ENCODE results near the gene EXOC3L1. TPM values are rescaled to one million over a fixed set of nuclear protein-coding genes. Genes with fewer than 3 reads are reported as not detected.

EXOC3L1 gene, protein sequence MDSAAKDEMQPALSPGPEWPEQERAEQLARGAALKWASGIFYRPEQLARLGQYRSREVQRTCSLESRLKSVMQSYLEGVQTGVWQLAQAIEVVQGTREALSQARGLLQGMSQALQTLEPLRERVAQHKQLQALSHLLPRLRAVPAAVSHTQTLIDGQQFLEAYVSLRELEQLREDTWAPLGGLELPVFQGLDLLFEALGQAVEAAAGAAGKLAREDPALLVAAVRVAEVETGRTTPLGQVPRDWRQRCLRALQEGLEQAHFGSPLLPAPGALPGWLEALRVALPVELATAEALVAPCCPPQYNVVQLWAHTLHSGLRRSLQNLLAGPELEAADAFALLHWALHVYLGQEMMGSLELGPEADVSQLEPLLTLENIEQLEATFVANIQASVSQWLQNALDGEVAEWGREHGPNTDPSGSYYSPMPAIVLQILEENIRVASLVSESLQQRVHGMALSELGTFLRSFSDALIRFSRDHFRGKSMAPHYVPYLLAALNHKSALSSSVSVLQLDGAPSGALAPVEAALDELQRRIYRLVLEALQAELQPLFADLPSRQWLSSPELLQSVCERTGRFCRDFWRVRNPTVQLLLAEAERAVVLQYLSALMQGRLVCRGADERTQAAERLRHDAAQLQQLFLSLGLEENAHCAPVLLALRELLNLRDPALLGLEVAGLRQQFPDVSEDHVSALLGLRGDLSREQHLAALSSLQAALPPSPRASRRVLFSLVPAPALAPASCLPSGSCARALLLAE
- total RNA-seq (2014; rRNA removed): 5.1 and 10.3 TPM in 2 replicates
- 1.2 TPM for polyA plus RNA-seq (2012)

DNA sequence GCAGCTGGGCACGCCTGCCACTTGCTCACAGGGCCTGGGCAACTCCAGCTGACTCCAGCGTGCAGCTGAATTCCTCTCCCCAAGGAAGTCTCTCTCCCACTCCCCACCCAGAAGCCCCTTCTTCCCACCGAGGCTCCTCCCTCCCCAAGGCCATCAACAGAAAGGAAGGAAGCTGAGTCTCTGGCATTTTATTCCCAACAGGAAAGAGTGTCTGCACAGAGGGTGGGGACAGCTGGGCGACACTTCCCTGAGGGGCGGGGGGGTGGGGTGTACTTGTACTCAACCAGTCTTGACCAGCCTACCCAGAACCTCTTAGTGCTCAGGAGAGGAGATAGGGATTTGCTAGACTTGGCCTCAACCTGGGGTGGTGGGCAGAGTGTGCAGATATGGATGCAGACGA is at the start of gene EXOC3L1:
Gene EXOC3L1 (minus strand): TSS at position 96 of the 400 bp plus-strand sequence. CDS start 460 bp downstream, outside the sequence.
- DNase-seq (ENCODE audit: low read depth): no peak

DNA sequence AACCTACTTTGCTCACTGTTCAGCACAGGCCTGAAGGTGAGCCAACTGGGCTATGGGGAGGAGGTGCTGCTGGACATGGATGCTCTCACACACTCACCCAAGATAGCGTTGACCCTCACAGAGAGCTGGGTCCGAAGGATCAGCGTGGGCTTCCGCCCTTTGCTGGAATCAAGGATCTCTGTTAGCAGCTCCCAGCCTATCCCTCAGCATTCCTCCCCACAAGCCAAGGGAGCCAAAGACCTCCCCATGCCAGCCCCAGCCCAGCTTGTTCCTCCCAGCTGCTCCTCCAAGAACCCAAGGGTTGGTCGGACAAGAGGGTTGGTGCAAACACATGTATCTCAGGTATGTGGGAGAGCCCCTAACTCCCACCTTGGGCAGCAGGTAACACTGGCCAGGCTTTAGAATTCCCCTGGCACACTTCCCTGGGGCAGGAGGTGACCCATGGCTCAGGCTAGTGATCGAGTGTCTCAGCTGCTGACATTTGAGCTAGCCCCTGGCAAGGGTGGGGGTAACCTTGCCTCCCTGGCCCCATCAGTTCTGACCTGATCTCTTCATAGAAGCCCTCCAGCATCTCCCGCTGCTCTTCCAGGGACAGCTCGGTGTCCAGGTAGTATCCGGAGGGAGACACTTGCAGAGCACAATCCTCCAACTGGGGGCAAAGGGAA is 49.0 kb upstream of the EXOC3L1 start:
- DNase-seq (ENCODE audit: low read depth): no peak

DNA sequence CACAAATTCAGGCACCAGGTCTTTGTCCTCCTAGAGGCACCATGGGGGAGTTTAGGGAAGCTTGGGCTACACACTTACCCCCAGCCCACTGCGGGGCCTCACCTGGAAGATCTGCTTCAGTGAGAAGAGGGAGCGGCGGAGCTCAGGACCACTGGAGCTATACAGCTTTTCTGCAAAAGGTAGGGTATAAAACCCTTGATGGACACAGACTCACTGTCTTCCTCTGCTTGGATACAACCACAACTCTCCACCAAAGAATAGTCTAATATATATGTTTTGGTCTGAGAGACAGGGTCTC is 48.3 kb upstream of the EXOC3L1 start:
- no peak for DNase-seq (ENCODE audit: low read depth)

DNA sequence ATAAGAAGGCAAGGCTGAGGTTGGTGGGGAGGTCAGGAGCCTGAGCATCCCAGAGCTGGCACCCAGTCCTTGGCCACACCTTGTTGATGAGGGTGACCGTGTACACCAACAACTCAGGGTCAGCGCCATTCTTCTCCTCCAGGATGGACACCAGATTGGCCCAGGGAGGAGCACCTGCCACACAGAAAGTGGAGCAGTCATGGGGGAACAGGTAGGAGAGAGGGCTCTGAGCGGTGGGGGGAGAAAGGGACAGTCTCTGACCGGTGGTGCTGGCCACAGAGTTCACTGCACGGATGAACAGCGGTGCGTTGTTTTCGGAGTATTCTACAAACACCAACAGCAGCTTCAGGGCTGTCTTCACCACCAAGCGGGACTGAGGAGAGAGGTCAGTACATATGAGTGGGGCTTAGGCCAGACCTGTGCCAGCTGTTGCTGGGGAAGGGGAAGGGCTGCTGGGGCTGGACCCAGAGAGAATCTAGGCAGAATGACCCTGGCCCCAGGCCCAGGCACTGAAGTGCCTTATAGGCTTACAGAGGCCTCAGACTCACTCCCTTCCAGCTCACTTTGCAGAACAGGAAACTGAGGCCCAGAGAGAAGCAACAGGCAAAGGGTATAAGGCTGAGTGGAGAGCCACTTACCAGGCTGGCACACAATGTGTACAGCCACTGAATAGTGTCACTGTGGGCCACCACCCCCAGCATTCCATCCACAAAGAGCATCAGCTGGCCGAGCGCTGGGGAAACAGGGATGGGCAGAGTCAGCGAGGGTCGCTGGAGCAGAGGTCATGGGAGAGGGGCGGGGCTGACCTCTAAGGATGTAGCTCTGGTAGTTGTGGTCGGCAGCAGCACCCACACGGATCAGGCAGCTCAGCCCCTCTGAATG is 47.7 kb upstream of the EXOC3L1 start:
- DNase-seq (ENCODE audit: low read depth): no peak

DNA sequence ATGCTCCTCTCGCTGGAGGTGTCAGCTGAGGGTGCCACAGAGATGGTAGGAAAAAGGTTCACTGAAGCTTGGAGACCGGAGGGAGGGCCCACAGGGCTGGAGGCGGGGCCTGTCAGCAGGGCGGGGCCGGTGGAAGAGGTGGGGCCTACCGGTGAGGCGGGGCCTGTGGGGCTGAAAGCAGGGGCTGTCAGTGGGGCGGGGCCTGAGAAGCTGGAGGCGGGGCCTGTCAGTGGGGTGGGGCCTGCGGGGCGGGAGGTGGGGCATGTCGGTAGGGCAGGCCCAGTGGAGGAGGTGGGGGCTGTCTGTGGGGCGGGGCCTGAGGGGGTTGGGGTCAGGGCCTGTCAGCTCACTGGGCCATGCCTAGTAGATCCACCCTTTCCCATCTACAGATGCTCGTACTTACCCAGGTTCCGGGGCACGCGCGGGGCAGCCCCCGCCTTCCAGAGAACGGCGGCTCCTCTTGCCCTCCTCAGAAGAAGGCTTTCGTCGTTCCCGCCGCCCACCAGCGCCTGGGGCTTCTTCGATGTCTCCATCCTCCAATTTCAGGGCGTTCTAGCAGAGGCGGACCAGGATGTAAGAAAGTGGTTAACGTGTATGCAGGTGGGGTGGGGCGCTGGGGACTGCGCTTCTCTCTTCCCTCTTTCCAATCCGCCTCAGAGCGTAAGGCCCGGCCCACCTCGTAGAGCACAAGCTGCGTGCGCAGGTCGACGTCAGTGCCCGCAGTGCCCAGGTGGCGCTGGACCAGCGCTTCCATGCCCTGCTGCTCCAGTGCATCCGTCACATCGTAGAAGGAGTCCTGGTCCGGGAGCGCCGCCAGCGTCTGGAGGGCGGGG is 46.8 kb upstream of the EXOC3L1 start:
- peak; percentile 58 for DNase-seq (ENCODE audit: low read depth)

DNA sequence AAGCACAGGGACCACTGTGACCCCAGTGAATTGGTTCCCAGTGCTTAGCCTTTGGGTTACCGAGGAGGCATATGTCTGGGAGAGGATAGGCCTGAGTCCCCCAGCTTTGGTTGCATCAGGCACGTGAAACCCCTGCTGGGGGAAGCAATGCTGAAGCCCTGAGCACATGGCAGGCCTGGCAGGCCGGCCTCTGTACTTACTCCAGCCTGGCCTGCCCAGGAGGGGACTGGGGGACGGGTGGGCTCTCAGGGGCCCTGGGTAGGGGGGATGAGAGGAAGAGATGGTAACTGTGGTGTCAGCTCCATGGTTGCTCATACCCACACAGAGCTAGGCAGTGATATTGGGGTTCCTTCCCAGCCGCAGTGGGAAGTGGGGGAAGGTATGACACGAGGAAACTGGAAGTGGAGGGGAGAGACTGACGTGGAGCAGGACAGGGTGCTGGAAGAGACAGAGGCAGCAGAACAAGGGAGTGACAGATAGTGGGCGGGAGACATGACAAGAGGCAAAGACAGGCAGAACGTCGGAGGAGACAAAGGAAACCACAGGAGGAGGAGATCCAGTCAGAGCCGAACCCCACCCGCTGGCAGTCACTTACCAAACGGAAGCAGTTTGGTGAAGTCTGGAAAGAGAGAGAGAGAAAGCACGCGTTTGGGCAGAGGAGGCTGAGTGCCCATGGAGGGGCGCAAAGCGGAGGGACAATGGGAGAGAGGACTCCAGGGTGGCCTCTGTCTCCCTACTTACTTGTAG is 46.1 kb upstream of the EXOC3L1 start:
- no peak for DNase-seq (ENCODE audit: low read depth)

DNA sequence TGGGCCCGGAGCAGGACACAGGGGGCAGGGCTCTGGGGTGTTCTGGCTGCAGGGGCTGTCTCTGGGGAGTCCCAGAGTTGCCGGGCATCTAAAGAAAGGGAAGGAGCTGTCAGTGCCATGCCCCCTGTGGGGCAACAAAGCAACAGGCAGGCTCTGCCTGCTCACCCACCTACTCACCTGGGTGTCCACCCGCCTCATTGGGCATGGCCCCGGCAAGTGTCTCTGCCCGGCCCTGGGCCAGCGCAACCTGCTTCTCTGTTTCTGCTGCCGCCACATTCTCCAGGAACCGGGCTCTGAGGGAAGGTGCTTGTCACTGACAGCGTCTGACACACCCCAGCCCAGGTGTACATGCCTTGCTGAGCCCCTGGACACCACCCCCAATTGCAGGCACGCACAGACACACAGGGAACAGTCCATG is 44.3 kb upstream of the EXOC3L1 start:
- no peak for DNase-seq (ENCODE audit: low read depth)

DNA sequence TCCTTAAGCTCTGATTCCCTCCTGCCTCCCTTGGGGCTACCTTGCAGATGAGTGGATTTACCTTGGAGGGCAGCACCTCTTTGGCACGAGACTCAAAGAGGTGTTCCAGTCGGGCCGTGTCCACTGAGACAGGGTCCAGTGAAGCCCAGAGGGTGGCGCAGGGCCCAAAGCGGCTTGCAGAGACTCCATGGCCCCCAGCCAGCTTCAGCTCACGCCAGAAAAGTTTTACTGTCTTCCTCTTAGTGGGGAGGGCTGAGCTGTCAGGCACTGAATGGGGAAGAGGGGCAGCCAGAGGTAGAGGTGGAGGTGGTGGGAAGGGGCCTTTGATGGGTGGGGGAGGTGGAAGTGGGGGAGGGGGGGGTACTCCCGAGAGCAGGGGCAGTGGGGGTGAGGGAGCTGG is 43.7 kb upstream of the EXOC3L1 start:
- no peak for DNase-seq (ENCODE audit: low read depth)

DNA sequence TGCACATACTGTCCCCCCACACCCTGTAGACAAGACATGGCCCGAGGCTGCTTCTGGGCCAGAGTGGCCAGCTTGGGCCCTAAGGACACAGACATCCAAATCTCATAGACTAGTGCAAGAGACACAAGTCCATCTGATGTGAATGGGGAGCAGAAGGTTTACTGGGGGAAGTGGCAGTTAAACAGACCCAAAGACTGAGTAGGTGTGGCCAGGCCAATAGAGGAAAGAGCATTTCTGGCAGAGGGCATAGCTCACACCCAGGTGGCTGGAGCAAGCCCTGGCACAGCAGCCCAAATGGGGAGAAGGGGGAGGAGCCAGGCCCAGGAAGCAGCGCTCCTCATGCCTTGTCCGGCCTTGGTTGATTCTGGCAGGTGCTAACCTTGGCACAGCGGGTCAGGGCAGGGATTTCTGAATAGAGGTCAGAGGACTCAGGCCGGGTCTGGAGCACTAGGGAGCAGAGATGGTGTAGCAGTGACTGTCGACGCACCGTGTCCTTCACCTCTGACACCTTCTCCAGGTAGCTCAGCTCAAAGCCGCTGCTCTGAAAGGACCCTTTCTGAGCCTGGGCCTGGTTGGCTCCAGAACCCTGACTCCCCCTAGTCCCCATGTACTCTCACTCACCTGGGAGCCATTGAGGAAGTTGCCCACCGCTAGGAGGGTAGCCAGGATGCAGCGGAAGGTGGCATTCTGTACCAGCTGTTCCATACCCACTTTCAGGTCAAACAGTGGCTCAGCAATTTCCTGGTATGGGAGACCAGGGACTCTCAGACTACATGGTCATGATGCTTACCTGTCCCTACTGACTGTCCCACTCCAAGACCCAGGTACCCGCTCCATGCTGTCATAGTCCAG is 41.1 kb upstream of the EXOC3L1 start:
- DNase-seq (ENCODE audit: low read depth): no peak

DNA sequence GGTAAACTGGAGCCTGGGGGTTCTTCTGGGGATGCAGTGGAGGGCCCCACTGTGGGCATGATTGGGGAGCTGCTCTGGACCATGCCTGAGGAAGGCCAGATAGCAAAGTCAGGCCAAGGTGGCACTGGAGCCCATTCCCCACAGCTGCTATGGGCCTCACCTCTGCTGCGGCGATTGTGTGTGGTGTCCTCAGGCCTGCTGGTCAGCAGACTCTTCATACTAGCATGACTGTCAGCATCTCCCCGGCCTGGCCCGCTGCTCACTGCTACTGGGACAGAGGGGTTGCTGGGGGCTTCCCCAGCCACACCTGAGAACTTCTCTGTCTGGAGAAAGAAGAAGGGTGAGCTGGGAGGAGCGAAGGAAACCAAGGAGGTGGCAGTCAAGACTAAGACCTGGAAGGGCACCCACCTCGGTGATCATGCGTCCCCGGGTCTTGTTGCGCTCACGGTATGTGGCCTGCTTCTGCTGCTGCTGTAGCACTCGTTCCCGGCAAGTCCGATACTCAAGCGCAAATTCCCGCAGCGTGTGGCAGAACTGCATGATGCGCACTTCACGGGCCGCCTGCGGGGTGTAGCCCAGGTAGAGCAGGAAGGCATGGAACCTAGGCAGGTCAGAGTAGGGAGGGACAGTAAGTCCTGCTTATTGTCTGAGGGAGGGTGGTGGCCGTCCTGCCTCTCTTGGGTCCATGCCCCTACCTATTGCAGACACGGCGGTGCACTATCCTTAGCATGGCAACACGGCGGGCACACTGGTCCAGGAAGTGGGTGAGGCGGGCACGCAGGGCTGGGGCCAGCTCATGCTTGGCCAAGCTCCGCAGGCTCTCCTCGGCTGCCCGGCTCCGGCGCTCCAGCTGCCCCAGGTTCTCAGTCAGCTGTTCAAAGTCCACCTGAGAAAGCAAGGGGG is 40.2 kb upstream of the EXOC3L1 start:
- DNase-seq (ENCODE audit: low read depth): no peak

DNA sequence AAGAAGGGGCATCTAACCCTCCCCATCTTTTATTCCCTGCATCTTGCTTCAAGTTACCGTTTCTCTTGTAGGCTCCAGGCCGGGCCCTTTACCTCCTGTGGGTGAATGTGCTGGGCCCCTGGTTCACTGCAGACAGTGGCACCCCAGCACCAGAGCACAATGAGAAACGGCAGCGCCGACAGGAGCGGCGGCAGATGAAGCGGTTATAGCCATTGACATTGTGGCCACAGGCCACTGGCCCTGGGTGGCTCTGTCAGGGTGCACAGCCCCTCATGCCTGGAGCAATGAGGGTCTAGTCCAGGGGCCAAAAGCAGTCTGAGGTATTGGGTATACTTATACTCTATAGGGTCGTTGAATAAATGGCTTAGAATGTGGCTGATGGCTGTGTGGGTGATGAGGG is 39.0 kb upstream of the EXOC3L1 start:
- no peak for DNase-seq (ENCODE audit: low read depth)

DNA sequence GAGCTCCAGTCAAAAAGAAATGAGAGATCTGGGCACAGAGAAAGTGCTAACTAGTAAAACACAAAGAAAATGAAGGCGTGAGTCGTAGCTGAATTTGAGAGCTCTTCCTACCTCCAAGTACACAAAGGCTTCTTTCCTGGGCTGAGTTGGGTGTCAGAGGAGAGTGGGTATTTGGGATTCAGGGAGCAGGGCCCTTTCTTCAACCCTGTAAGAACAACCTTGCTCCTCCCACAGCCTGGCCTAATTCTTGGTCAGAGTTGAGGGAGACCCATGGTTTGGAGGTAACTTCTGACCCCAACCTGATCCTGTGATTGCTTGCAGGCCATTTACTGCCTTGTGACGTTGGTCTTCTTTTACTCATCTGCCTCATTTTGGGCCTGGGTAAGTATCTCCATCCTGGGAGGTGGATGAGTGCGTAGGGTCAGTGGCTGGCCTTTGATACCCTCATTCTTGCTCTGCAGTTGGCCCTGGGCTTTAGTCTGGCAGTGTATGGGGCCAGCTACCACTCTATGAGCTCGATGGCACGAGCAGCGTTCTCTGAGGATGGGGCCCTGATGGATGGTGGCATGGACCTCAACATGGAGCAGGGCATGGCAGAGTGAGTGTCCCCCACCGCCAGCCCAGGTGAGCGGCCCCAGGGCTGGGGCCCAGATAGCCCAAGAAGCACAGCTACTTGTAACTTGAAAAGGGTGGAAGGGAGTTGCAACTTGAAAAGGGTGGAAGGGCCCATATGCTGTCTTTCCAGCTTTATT is 38.3 kb upstream of the EXOC3L1 start:
- no peak for DNase-seq (ENCODE audit: low read depth)

DNA sequence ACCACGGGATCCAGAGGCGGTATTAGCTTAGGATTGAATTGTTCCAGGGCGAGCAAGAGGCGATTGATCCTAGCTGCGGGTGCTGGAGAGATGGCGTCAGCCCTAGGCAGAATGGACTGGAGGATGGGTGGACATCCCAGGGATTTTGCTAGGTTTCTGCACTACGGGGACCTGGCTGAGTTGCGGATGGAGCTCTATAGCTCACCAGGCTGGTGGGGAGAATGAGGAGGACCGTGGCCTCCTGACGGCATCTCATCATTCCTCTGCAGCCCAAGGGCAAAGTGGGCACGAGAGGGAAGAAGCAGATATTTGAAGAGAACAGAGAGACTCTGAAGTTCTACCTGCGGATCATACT is 37.6 kb upstream of the EXOC3L1 start:
- no peak for DNase-seq (ENCODE audit: low read depth)

DNA sequence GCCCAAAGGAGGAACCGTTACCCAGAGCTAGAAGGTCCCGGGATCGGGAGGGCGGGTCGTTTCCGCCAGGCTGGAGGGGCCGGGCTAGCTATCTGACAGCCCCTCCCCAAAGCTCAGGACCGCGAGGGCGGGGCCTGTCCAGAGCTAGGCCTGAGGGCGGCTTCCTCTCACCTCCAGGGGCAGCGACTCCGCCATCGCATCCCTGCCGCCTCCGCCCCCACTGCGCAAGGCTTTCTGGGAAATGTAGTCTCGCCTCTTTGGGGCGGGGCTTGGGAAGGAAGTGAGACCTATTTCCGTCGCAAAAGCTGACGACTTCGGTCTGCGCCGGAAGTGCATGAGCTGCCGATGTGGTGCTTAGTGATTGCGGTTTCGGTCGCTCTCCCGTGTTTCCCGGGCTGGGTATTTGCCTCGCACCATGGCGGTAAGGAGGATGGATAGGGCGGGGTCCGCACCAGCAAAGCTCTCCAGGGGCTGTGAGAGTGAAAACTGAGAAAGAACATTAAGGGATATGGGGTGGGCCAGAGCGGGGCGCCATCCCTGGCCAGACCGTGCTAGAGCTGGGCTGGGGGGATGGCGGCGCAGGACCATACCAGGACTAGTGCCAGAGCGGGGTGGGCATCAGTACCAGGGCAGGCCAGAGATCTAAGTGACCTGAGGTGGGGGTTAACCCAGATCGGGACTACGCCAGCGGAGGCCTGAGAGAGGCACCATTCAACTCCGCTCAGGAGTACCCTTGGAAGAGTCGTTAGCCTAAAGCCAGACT is 37.0 kb upstream of the EXOC3L1 start, which contains the start of gene TMEM208:
Gene TMEM208 (plus strand): TSS at position 327 of the 763 bp plus-strand sequence. CDS start 89 bp downstream, at position 416.
- DNase-seq (ENCODE audit: low read depth): peak; percentile 99

DNA sequence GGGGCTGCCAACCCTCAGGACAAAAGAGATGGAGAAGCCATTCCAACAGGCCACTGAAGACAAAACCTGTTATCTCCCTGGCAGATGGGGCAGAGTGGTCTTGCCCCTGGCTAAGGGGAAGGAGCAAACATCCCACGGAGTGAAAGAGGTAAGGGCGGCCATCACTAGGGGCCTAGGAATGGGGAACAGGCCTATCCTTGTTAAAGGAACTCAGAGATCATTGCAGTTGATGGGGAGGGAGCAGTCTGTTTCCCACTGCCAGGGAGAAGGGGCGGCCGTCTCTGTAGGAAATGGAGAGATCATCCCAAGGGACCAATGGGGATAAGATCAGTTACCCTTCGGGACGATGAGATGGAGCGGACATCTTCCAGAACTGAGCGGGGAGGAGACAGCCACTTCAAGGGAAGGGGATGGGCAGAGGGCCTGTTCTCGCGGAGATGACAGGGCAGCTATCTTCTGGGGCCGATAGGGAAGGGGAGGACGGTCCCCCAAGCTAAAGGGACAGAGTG is 36.4 kb upstream of the EXOC3L1 start:
- no peak for DNase-seq (ENCODE audit: low read depth)

DNA sequence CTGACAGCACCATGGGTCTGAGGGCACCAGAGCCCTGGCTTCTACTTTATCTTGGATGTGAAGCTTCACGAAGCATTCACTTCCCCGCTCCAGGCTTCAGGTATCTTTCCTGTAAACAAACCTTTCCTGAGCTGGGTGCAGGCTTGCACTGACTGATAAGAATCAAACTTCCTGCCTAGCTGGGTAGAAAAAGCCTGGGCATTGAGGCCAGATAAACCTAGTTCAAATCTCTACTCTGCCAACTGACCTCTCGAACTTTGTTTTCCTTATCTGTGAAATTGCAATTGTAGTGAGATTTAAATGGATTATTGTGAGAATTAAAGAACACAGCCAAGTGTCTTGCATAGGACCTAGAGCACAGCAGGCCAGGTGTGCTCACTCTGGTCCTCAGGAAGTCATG is 34.1 kb upstream of the EXOC3L1 start:
- no peak for DNase-seq (ENCODE audit: low read depth)

Measured in LHCN-M2 (cell line).